Thymus (tissue), 11 donors: ENCODE measurements around the gene CRELD2. TPM values are rescaled to one million over a fixed set of nuclear protein-coding genes. Genes with fewer than 3 reads are reported as not detected.

ENCODE experiments used
- DNase-seq, 9 donors: peaks; one replicate each; pipeline ENCODE4 v3.0.0-alpha.2; 2013; ENCODE audit warnings: low spot score in 9 of 9, low read depth in 6 of 9, missing footprints in 1 of 9
- H3K27ac ChIP-seq, 2 donors: one replicate each; pipeline ENCODE4 v1.5.1; 2013; ENCODE audit warnings: control low read depth in 1 of 2, low read depth in 1 of 2, low read length in 1 of 2, mild to moderate bottlenecking in 1 of 2, moderate library complexity in 1 of 2
- H3K27me3 ChIP-seq, 2 donors: one replicate each; pipeline ENCODE4 v1.5.1; 2013; ENCODE audit warnings: low read length in 1 of 2; ENCODE audit not compliant: control insufficient read depth in 2 of 2, insufficient read depth in 1 of 2
- H3K36me3 ChIP-seq, 2 donors: one replicate each; pipeline ENCODE4 v1.5.1; 2013; ENCODE audit warnings: low read length in 1 of 2, mild to moderate bottlenecking in 1 of 2, moderate library complexity in 1 of 2; ENCODE audit not compliant: control insufficient read depth in 2 of 2, insufficient read depth in 2 of 2
- H3K4me1 ChIP-seq, 2 donors: one replicate each; pipeline ENCODE4 v1.5.1; 2013; ENCODE audit warnings: low read length in 2 of 2; ENCODE audit not compliant: control insufficient read depth in 2 of 2, insufficient read depth in 2 of 2
- H3K4me3 ChIP-seq, 2 donors: one replicate each; pipeline ENCODE4 v1.5.1; 2013; ENCODE audit warnings: low read length in 2 of 2, control low read depth in 1 of 2, mild to moderate bottlenecking in 1 of 2
- H3K9me3 ChIP-seq, 2 donors: one replicate each; pipeline ENCODE4 v1.5.1; 2013; ENCODE audit warnings: low read length in 1 of 2, mild to moderate bottlenecking in 1 of 2; ENCODE audit not compliant: control insufficient read depth in 2 of 2, insufficient read depth in 1 of 2
- WGBS: extraction: QIAGEN DNeasy Blood & Tissue Kit; methylation state at CpG from one replicate; pipeline ENCODE4 v1.1.7; 2013; 5-methylcytosine and 5-hydroxymethylcytosine counted together
- polyA plus RNA-seq: library from polyadenylated mRNA; stranded (reverse); fragments of 200-250 nt; gene quantifications from one replicate; pipeline ENCODE4 v1.2.3, GENCODE V29; 2013
- total RNA-seq: library from RNA; stranded (reverse); fragments of 120-200 nt; gene quantifications from one replicate; pipeline ENCODE4 v1.2.4, GENCODE V29; 2013
- donor health status: healthy.

The CRELD2 gene
- total and polyA plus RNA-seq, 2 donors: 24.3 to 25.8 TPM

DNA sequence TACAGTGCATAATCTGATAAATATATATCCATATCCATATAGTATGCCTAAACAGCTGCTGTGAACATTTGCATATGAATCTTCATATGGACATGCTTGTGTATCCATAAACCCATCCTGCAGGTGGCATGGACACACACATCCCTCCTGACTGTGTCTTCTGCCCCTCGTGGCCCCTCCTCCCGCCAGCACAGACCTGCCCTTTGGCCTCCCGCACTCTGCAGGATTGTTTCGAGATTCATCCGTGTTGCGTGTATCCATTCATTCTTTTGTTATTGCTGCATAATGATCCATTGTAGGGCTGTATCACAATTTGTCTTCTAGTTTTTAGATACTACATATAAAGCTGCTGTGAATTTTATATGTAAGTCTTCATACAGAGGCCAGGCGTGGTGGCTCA lies 40.8 kb upstream of the CRELD2 start:
- Histone ChIP-seq H3K9me3 (no peaks in the 10 kb centered on the region), H3K36me3 (peaks cover 6 to 7% of the 10 kb centered on the region in 2 donors), H3K27ac (no peak overlapping the region), H3K27me3 (no peaks in the 10 kb centered on the region), H3K4me3 (no peak overlapping the region), H3K4me1 (peaks cover 0 to 10% of the 10 kb centered on the region in 2 donors)
- WGBS: over 99% methylated on average over 7 of the region's 7 CpGs
- no peak for DNase-seq

GRCh38 chr22:49878206-49878605 lies 40.2 kb upstream of the CRELD2 start:
- DNase-seq: no peak
- Histone ChIP-seq H3K9me3 (no peaks in the 10 kb centered on the region), H3K4me1 (peaks cover 0 to 10% of the 10 kb centered on the region in 2 donors), H3K27ac (no peak overlapping the region), H3K4me3 (no peak overlapping the region), H3K27me3 (no peaks in the 10 kb centered on the region), H3K36me3 (peaks cover 6 to 7% of the 10 kb centered on the region in 2 donors)
- 98% methylated on average over 8 of the region's 8 CpGs for WGBS

DNA sequence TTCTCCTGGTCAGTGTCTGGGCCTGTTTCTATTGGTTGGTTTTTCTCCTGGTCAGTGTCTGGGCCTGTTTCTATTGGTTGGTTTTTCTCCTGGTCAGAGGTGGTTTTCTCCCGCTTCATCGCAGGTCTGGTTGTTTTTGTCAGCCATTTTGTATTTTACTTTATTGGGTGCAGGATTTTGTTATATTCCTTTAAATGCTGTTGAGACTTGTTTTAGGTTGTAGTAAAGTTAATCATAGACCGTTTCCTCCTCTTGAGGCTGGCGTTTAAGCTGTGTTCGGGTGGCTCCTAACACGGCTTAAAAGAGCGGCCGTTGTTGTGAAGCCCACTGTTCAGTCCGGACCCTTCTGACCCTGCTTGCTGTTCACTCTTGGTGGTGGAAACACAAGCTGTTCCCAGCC lies 38.6 kb upstream of the CRELD2 start:
- WGBS: 95% methylated on average over 9 of the region's 9 CpGs
- Histone ChIP-seq H3K36me3 (peaks cover 18 to 19% of the 10 kb centered on the region in 2 donors), H3K4me1 (peaks cover 0 to 10% of the 10 kb centered on the region in 2 donors), H3K27me3 (no peaks in the 10 kb centered on the region), H3K27ac (no peak overlapping the region), H3K4me3 (no peak overlapping the region), H3K9me3 (no peaks in the 10 kb centered on the region)
- no peak for DNase-seq

DNA sequence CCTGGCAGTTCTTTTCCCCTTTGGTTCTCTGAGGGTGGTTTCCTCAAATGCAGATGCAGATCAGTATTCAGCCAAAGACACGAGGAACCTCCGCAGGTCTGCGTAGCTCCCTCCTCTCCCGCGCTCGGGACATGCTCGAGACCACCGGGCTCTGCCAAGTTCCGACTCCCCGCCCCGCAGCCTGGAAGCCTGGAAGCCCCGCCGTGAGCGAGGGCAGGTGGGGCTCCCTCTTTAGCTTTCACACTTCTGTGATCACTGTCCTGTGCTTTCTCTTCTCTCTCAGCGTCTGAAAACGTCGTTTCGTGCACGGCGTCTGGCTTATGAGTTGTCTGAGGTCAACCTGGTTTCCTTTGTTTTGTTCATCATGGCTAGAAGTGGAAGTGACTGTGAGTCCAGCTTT lies 38.2 kb upstream of the CRELD2 start:
- 64% methylated on average over 20 of the region's 20 CpGs for WGBS
- Histone ChIP-seq H3K4me3 (no peak overlapping the region), H3K36me3 (peaks cover 22% of the 10 kb centered on the region in 2 donors), H3K9me3 (no peaks in the 10 kb centered on the region), H3K27ac (no peak overlapping the region), H3K27me3 (no peaks in the 10 kb centered on the region), H3K4me1 (peaks cover 0 to 10% of the 10 kb centered on the region in 2 donors)
- no peak for DNase-seq

GRCh38 chr22:49881856-49882255 lies 36.6 kb upstream of the CRELD2 start:
- Histone ChIP-seq H3K27me3 (no peaks in the 10 kb centered on the region), H3K36me3 (peaks cover 32 to 33% of the 10 kb centered on the region in 2 donors)

GRCh38 chr22:49882519-49883293 lies 35.7 kb upstream of the CRELD2 start:
- Histone ChIP-seq H3K4me1 (peaks cover 0 to 10% of the 10 kb centered on the region in 2 donors), H3K27ac (no peak overlapping the region), H3K27me3 (no peaks in the 10 kb centered on the region), H3K36me3 (peaks cover 38 to 39% of the 10 kb centered on the region in 2 donors), H3K9me3 (peaks cover 0 to 5% of the 10 kb centered on the region in 2 donors), H3K4me3 (no peak overlapping the region)
- DNase-seq: no peak
- 90% methylated on average over 21 of the region's 21 CpGs for WGBS

More at GRCh38 chr22:49881856-49882255, 36.6 kb upstream of the CRELD2 start:
- DNase-seq: no peak
- peaks cover 0 to 5% of the 10 kb centered on the region in 2 donors for H3K9me3 ChIP-seq
- H3K4me3 ChIP-seq: no peak overlapping the region
- no peak overlapping the region for H3K27ac ChIP-seq
- H3K4me1 ChIP-seq: peaks cover 0 to 10% of the 10 kb centered on the region in 2 donors
- WGBS: 100% methylated on average over 2 of the region's 2 CpGs

- H3K27me3 ChIP-seq: no peaks in the 10 kb centered on the region
- no peak for DNase-seq
- no peak overlapping the region for H3K27ac ChIP-seq
- H3K4me1 ChIP-seq: peaks cover 0 to 10% of the 10 kb centered on the region in 2 donors
- no peak overlapping the region for H3K4me3 ChIP-seq
- WGBS: 98% methylated on average over 4 of the region's 4 CpGs
- peaks cover 39 to 41% of the 10 kb centered on the region in 2 donors for H3K36me3 ChIP-seq
- H3K9me3 ChIP-seq: peaks cover 0 to 5% of the 10 kb centered on the region in 2 donors
Measured at GRCh38 chr22:49883294-49883640, 35.2 kb upstream of the CRELD2 start.

DNA sequence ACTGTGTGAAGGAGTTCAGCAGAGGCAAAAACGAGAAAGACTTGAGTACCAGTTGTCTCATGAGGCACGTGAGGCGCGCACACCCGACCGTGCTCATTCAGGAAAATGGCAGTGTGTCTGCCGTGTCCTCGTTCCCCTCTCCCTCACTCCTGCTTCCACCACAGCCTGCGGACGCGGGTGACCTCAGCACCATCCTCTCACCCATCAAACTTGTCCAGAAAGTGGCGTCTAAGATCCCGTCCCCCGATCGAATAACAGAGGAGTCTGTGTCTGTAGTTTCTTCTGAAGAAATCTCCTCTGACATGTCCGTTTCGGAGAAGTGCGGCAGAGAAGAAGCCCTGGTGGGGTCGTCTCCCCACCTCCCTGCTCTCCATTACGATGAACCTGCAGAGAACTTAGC lies 34.4 kb upstream of the CRELD2 start:
- Histone ChIP-seq H3K4me1 (peaks cover 0 to 10% of the 10 kb centered on the region in 2 donors), H3K36me3 (peaks cover 47 to 48% of the 10 kb centered on the region in 2 donors), H3K9me3 (peaks cover 0 to 9% of the 10 kb centered on the region in 2 donors), H3K27me3 (no peaks in the 10 kb centered on the region), H3K27ac (no peak overlapping the region), H3K4me3 (no peak overlapping the region)
- DNase-seq: no peak
- 98% methylated on average over 20 of the region's 20 CpGs for WGBS

DNA sequence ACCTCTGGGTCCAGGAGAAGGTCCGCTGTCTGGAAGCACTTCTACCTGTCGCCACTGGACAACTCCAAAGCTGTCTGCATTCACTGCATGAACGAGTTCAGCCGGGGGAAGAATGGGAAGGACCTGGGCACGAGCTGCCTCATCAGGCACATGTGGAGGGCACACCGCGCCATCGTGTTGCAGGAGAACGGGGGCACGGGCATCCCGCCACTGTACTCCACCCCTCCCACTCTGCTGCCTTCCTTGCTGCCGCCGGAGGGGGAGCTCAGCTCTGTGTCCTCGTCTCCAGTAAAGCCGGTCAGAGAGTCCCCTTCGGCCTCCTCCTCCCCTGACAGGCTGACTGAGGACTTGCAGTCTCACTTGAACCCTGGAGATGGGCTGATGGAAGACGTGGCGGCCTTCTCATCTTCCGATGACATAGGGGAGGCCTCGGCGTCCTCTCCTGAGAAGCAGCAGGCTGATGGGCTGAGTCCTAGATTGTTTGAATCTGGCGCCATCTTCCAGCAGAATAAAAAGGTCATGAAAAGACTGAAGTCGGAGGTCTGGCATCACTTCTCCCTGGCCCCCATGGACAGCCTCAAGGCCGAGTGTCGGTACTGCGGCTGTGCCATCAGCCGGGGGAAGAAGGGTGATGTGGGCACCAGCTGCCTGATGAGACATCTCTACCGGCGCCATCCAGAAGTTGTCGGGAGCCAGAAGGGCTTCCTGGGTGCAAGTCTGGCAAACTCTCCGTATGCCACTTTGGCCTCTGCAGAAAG lies 33.8 kb upstream of the CRELD2 start:
- WGBS: 94% methylated on average over 31 of the region's 31 CpGs
- DNase-seq: no peak
- H3K27me3 ChIP-seq: no peaks in the 10 kb centered on the region
- H3K36me3 ChIP-seq: peaks cover 50 to 52% of the 10 kb centered on the region in 2 donors
- peaks cover 0 to 12% of the 10 kb centered on the region in 2 donors for H3K9me3 ChIP-seq
- H3K4me3 ChIP-seq: no peak overlapping the region
- no peak overlapping the region for H3K27ac ChIP-seq
- peaks cover 0 to 10% of the 10 kb centered on the region in 2 donors for H3K4me1 ChIP-seq
